Limb (tissue), 2 donors: ENCODE results near the gene UBAC1.
"Not testable (repeated sequence)": the region's sequence is repeated elsewhere in the genome, so short reads cannot be mapped to it uniquely, and the experiment has no call there.

Experiments
- DNase-seq, 2 donors: peaks; one replicate each; pipeline ENCODE4 v3.0.0-alpha.2; 2016; ENCODE audit errors: extremely low spot score in 2 of 2

The UBAC1 gene

DNA sequence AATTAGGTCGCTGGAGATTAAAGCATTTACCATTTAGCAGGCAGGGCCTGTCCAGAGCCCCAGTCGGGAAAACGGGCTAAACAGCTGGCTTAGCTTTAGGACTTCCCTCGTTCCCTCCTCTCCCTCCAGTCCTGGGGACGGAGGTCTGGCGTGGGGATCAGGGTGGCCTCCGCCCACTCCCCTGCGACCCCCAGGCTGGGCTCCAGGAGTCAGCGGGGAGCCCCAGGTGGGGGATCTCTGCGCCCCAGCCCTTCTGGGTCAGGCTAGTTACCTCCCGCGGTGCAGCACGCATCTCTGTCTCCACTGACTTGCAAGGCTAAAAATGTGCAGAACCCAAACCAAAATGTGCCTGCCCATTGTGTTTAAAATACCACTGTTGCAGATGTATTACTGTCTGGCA, 37.7 kb downstream of the UBAC1 start:
- no peak for DNase-seq

DNA sequence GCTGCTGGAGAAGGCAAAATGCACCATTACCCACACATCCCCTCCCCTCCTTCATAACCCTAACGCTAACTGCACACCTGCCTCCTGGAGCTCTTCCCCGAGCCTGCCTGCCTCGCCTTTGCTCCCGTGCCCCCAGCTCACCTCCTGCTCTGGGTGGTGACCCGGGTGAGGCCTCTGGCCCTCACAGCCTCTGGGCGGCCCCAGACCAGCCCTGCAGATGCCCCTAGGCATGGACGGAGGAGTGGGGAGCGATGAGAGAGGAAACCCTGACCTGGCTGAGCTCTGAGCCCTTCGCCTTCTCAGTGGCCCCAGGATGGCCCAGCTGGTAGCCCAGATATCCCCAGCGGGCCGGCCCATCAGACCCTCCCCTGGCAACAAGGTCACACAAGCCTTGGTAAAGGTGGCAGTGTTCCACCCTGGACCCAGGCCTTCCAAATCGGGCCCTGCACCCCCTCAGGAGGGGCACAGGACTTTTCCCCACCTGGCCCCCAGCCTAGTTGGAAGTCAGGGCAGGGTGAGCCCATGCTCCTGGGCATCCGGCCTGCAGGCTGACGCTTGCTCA, 39.3 kb downstream of the UBAC1 start:
- DNase-seq = no peak

DNA sequence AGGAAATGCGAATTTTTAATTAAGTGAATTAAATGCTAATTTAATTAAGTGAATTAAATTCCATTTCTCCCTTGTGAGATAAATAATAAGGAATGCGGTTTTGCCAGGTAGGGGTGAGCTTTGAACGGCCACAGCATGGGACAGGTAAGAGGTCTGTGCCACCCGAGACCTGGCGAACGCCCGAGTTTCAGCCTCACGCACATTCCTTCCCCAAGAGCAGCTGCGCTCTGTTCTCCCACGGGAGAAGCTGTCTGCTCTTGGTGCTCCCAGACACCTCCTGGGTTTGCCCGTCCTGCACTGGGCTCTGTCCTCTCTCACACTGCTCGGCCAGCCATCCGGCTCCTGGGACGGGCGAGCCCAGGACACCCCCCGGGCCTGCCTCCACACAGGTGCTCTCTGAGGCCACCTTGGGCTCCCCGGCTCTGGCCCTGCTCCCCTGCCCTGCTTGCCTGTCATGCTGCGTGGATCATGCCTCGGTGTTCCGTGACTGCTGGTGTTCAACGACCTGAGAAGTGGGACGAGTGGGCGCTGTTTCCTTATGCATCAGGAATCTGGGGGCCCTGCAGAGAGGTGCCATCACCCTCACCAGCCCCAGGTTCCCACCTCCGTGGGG, 40.1 kb downstream of the UBAC1 start:
- DNase-seq = no peak

- no peak for DNase-seq
These were observed 40.8 kb downstream of the UBAC1 start for GRCh38 chr9:135920256-135920930.

GRCh38 chr9:135919318-135919890, 41.8 kb downstream of the UBAC1 start:
- DNase-seq = no peak

- not testable (repeated sequence) for DNase-seq
These were observed 44.9 kb downstream of the UBAC1 start for GRCh38 chr9:135916227-135916626.

- no peak for DNase-seq
These were observed 46.3 kb downstream of the UBAC1 start for GRCh38 chr9:135914921-135915320.

GRCh38 chr9:135911233-135911632, 49.9 kb downstream of the UBAC1 start:
- not testable (repeated sequence) for DNase-seq

- DNase-seq = no peak
These were observed 50.4 kb downstream of the UBAC1 start for GRCh38 chr9:135910757-135911156.

- no peak for DNase-seq
These were observed 51.0 kb downstream of the UBAC1 start for GRCh38 chr9:135910216-135910615.

GRCh38 chr9:135909371-135909770, 51.8 kb downstream of the UBAC1 start:
- DNase-seq = no peak

GRCh38 chr9:135908754-135909204, 52.4 kb downstream of the UBAC1 start:
- no peak for DNase-seq

GRCh38 chr9:135908093-135908753, 53.0 kb downstream of the UBAC1 start:
- no peak for DNase-seq

GRCh38 chr9:135907431-135908092, 53.6 kb downstream of the UBAC1 start, which contains the start of gene CAMSAP1:
TSS of gene CAMSAP1 (minus strand) at chr9:135907546. CDS start at chr9:135907159, 387 bp downstream.
- DNase-seq = peak; percentile 96 to 99

DNA sequence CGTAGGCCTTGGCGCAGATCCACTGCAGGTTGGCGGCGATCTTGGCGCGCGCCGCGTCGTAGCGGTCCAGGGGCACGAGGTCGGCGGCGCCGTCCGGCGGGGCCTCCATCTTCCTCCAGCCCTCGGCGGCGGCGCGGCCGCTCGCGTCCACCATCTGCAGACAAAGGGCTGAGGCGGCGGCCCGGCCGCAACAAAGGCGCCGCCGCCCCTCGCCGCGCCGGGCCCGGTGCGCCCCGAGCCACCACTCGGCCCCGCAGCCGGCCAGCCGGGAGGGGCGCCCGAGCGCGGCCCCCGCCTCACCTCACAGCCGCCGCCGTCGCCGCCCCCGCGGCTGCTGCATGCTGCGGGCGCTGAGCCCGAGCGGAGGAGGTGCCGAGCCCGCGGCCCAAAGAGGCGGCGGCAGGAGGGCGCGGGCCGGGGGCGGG, 54.2 kb downstream of the UBAC1 start:
- no peak for DNase-seq

DNA sequence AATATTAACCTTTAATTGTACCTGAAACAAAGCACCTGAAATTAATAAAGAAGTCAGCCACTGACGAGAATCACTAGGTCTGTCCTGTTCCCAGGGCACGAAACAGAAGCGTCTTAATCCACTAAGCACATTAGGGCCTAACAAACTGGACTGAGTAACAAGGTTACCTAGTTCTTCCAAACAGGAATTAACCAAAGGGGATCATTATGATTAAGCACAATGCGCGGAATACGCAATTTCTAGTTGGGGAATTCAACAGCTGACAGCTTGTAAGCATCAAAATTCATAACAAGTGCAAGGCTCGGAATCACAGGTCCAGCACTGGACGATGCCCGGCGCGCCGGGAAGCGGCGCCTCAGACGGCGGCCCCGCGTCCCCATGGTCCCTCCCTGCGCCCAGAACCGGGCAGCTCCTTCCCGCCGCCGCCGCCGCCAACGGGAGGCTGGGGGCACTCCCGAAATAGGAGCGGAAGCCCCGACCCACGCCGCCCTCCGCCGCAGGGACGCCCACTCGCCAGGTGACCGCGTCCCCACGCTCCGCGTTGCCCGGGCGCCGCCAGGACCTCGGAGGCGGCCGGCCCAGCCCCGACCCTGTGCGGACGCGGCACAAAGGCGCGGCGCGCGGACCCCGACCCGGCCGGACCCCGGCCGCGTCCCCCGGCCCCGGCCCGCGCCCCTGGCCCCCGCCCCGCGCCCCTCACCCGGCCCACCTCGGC, 54.7 kb downstream of the UBAC1 start:
- peak; percentile 40 to 55 for DNase-seq

DNA sequence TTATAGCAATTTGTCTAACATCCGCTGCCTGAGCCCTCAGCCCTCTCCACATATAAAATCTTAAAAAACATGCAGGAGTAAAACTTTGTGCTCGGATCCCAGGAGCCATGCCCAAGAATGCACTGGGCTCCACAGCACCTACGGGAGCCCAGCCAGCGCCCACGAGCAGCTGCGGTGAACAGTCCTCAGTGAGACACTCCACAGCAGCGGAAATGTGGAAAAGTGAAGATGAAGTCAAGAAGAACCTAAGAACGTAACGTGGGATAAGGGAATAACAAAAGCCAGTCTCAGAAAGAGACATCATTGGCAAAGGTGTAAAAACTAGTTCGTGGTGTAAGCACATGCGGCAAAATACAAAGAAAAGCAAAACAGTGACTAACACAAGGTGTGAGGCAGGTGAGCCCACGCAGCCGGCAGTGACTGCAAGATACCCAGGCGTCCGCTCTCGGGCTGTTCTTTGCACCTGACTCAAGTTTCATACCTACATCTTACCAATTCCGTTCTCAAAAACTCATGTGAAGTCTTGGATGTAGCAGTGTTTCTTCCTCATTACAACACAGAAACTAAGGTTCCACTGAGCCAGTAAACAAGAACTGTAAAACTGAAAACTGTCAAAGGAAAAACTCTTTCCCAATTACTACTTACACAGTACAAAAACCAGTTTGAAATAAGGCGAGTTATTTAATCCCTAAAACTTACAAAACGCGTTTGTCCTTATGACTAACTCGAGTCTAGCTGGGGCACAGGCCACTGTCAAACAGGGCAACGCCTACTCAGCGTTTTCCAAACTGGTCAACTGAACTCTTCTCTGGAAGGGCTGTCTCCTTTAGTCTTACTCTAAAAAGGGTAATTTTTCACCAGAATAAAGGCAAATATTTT, 55.6 kb downstream of the UBAC1 start:
- no peak for DNase-seq

DNA sequence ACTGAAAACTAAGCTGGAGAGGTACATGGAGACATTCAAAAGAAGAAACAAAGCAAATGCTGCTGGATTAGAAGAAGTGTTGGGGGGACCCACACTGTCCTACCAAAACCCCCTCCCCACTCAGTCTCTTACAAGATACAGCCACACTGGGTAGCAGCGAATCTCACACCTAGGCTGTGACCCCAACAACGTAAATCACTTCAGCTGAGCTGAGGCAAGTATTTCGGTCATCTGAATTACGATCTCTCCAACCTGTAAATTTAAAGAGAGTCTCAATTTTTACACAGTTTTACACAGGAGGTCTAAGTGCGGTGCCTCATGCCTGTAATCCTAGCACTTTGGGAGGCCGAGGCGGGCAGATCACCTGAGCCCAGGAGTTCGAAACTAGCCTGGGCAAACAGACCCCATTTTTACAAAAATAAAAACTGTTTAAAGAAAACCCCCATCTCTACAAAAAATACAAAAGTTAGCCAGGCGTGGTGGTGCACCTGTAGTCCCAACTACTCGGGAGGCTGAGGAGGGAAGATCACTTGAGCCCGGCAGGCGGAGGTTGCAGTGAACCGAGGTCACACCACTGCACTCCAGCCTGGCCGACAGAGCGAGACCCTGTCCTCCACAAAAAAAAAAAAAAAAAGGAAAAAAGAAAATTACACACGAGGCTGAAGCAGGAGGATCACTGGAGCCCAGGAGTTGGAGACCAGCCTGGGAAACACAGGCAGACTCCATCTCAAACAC, 57.2 kb downstream of the UBAC1 start:
- DNase-seq = no peak

DNA sequence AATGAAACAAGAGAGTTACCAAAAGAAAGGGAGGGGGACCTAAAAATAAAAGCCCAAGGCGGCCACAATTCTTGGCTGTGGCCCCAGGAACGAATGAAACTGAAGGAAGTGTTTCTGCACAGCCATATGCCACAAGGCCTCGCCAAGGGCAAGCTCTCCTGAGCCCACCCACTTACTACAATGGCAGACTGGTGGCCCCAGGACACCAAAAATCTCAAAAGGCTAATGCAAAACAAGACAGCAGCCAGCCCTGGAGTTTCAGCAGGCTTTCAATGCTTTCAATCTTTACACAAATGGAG, 57.9 kb downstream of the UBAC1 start:
- no peak for DNase-seq
